GM12873 (cell line): ENCODE data around the gene BLOC1S5.

Experiments
- TF ChIP-seq, protein P1 (sequence below): IDR thresholded peaks from 2 replicates; pipeline ENCODE4 v1.5.1; 2012; ENCODE audit warnings: low read depth, mild to moderate bottlenecking, moderate library complexity, low read length, control low read depth; ENCODE audit not compliant: insufficient read depth; ENCODE audit errors: missing control alignments

The BLOC1S5 gene

DNA sequence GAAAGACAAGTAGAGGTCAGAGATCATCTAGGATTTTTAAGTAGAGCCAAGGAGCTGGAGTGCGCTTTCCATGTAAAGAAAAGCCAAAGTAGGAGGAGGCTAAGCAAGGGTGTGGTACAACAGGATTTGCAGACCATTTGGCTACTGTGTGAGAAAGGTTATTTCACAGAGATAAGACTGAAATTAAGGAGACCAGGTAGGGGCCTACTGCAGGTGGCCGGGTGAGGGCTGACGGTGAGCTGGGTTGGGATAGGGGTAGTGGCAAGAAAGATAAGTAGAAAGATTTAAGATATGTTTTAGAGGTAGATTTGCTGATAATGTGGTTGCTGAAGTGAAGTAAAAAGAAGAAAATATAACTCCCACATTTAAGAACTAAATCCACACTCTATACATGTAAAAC is 3.8 kb downstream of the BLOC1S5 start:
- TF ChIP-seq, protein P1, sequence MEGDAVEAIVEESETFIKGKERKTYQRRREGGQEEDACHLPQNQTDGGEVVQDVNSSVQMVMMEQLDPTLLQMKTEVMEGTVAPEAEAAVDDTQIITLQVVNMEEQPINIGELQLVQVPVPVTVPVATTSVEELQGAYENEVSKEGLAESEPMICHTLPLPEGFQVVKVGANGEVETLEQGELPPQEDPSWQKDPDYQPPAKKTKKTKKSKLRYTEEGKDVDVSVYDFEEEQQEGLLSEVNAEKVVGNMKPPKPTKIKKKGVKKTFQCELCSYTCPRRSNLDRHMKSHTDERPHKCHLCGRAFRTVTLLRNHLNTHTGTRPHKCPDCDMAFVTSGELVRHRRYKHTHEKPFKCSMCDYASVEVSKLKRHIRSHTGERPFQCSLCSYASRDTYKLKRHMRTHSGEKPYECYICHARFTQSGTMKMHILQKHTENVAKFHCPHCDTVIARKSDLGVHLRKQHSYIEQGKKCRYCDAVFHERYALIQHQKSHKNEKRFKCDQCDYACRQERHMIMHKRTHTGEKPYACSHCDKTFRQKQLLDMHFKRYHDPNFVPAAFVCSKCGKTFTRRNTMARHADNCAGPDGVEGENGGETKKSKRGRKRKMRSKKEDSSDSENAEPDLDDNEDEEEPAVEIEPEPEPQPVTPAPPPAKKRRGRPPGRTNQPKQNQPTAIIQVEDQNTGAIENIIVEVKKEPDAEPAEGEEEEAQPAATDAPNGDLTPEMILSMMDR = no peak

DNA sequence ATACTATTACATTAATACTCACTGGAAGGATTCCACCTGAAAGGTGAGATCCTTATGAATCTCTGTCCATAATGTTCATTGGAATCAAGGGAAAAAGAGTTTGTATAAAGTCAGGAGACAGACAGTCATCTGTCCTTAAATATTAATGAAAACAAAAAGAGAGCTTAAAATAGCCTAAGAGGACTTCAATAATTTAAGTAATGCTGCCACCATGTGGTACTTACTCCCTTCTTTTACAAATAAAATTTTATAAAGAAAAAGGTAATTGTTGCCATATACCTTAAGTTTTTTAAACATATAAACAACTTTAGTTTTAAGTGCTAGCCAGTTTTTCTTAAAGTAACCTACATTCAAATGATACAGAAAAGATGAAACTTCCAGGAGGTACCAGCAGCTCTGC is 5.1 kb downstream of the BLOC1S5 start:
- TF ChIP-seq, protein P1 = no peak

DNA sequence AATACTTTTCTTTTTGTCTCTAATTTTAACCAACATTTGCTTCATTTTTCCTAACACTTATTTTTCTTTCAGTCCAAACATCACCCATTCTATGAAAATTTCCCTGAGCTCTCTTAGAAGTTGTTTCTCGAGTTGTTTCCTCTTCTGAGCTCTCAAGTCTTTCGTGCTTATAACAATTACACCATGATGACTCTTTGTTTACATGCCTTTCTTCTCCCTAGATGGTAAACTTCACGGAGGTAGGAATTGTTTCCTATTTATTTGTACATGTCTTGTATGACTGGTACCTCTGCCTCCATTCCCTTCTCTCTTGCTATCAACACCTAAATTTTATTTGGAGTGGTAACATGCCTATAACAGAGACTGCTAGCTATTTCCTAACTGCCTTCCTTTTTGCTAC is 6.4 kb downstream of the BLOC1S5 start:
- TF ChIP-seq, protein P1 = no peak

DNA sequence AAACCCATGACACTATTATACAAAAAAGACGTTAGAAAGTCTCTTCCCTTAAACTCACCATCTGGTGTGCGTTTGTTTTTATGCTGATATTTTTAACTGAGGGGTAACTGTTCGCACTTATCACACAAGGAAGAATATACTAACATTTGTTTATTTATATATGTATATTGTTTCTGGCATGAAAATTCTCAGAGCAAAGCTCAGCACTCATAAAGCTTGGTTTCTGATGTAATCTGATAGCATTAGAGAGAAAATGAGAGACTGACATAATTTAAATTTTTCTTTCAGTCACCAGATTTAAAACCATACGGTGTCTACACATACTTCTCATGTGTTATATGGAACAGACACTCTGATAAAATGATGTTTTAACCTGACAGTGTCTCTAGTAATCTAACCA is 6.9 kb downstream of the BLOC1S5 start:
- TF ChIP-seq, protein P1 = no peak

DNA sequence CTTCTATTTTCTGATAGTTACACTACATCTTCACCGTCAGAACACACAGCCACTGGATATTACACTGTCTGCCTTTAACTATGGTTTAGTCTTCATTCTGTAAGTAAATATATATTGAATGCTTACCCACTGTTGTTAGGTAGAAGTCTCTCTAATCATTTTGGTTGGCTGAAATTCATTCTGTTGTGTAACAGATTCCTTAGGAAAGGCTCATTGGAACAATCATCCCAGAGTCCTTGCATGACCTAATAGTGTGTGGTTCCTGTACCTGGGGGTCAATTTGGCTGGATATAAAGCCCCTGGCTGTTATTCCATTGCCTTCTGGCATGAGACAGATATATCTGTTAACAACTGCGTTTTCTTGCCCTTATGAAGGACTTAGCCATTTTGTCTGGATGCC is 9.9 kb downstream of the BLOC1S5 start:
- TF ChIP-seq, protein P1 = no peak

DNA sequence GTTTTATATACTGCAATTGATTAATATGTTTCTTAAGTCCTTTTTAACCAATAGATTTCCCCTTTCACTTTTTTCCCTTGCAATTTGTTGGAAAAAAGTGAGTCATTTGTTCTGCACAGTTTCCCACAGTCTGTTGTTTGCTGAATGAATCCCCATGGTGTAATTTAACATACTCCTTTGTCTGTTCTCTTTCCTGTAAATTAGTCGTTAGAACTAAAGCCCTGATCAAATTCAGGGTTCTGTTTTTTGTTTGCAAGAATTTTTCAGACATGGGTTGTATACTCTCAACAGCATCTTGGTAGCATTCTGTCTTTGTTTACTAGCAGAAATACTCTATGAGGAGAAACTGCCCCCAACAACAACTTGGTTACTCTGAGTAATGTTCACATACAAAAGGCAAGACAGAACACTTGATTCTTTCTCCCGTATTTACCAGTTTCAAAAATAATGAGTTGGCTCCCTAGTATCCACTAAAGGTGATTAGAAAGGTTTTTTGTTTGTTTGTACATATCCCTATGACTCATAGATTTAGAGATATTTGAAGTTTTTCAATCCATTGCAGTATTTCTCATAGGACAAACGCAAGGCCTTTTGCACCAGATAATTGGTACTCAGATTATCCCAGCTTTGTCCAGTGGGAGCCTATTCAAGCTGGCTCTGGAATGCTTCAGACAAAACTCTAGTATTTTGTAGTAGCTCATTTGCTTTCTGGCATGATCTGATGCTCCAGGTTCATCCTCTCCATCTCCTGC is 16.5 kb downstream of the BLOC1S5 start:
- TF ChIP-seq, protein P1 = no peak

DNA sequence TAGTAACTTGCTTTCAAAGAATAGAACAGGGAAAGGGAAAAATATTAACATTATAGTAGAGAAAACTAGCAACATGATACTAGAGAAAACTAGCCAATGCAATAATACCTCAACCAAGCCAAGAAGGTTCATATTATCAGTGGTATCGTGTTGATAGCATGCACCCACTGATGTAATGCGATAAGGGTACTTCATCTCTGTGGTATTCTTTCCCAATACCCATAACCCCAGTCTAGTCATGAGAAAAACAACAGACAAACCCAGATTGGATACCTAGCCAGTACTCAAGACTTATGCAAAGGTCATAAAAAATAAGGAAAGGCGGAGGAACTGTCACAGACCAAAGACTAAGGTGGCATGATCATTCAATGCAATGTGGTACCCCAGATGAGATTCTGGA is 21.0 kb downstream of the BLOC1S5 start:
- TF ChIP-seq, protein P1 = no peak
